RKO (cell line): ENCODE results near the gene ZSCAN10.
"Not testable (repeated sequence)": the region's sequence is repeated elsewhere in the genome, so short reads cannot be mapped to it uniquely, and the experiment has no call there.

ENCODE experiments used
- DNase-seq: peaks from one replicate; pipeline ENCODE4 v3.0.0-alpha.2; 2016; ENCODE audit warnings: low spot score

ZSCAN10 gene

DNA sequence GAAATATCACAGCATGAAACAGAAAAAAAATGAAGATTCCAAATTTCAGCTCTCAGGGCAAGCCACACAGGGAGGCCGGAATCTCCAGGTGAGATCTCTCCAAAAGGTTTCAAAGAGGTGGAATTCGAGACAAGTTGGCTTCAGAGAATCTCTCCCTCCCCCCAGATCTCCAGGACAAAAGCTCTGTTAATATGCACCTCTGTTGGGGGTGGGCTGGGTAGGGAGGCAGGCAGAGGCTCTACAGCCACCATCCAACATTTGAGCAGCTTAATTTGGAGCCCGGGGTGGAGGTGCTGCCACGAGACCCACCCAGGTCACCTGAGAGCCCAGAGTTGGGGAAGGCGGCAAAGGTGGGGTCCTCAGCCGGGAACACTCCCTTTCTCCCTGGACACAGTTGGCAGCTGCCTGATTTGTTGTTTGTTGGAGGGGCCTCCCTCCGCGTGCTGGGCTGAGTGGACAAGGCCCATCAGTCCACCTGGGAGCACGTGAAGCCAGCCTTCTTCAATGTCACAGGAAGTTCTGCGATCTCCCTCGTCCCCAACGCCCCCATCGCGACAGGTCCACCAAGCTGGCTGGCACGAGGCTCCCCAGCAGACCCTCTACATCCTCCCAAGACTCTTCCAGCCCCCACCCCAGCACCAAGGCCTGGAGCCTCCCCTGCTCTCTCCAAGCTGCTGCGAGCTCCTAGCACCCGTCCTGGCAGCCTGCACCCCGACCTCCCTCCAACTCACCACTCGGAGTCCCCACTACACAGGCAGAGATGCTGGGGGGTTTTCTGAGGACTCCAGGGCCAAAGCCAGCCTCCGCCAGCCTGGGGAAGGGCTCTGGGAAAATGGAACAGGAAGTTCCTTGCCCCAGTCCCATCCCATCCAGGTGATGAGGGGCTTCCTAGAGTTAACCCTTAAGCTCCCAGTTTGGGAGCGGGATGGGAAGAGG, at the start of gene ZSCAN10:
Gene ZSCAN10 (minus strand): TSS at position 836 of the 936 bp plus-strand sequence. CDS start 6,357 bp downstream, outside the sequence.
- DNase-seq, result no peak

DNA sequence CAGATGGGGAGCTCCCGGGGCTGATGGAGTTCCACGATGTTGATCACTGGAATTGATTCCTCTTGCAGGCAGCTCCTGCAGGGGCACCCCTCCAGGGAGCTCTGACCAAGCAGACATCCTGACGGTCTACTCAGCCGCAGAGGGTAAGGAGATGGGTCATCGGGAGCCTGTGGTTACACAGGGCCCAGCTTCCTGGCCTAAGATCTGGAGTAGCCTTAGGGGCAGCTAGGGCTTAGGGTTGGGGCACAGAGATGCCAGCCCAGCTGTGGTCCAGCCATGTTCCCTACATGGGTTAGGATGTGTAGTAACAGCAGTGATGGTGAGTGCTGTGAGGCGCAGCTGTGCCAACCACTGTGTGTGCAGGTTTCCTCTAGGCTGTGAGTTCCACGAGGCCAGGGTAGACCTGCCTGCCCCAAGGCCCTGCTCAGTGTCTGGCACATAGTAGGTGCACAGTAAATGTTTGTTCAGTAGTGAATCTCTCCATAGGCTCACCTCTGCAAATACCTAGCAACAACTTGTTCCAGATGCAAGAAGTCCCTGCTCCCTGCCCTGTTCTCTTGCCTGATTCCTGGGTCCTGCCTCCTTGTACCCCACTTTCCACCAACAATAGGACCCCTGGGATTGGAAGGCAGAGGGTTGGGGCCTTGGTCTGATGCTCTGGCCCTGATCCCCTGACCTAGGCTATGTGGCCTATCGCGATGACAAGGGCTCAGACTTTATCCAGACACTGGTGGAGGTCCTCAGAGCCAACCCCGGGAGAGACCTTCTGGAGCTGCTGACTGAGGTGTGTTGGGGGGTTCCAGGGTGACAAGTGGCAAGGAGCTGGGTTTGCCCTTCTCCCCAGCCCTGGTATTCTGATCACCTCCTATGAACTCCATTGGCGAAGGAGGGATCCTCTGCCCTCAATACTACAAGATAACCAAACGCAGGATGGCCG, 49.4 kb upstream of the ZSCAN10 start:
- DNase-seq, result no peak

DNA sequence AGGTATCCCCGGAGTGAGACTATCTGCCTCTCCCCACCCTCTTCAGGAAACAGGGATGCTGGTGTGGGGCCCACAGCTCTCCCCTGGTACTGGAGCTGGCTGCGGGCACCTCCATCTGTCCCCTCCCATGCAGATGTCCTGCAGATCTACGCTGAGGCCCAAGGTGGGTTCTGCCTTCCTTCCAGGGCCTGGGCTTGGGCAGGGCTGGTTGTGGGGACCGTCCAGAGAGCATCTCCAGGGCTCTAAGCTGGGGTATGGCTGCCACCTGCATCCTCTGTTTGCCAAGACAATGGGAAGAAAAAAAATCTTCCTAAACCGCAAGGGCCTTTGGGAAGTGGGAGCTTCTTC, 48.6 kb upstream of the ZSCAN10 start:
- no peak for DNase-seq

DNA sequence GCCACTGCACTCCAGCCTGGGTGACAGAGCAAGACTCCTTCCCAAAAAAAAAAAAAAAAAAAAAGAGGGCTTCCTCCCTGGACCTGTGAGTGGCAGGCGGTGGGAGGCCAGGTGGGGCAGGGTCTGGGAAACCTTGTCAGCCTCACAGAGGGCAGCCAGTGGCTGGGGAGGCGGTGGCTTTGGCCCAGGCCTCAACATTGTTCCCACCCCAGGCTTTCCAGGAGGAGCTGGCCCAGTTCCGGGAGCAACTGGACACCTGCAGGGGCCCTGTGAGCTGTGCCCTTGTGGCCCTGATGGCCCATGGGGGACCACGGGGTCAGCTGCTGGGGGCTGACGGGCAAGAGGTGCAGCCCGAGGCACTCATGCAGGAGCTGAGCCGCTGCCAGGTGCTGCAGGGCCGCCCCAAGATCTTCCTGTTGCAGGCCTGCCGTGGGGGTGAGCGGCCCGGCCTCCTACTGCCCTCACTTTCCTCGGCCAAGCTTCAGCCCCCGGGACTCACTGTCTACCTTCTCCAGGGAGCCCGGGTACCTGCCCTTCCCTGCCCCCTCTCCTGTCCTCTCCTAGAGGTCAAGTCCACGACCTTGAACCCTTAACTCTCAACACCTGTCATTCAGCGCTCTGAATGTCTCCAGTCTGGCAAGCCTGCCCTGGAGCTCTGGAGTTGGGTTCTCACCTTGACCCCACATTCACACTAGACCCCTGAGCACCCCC, 48.1 kb upstream of the ZSCAN10 start:
- no peak for DNase-seq

DNA sequence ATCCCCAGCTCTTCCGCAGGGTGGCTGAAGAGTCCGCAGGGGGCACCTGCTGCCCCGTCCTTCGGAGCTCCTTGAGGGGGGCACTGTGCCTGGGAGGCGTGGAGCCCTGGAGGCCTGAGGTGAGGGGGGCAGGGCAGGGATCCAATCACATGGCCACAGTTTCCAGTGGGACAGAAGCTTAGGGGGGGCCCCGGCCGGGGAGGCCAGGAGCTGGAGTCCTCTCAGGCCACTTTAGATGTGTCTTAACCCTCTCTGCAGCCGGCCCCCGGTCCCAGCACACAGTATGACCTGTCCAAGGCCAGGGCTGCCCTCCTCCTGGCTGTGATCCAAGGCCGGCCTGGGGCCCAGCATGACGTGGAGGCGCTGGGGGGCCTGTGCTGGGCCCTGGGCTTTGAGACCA, 46.6 kb upstream of the ZSCAN10 start:
- no peak for DNase-seq

DNA sequence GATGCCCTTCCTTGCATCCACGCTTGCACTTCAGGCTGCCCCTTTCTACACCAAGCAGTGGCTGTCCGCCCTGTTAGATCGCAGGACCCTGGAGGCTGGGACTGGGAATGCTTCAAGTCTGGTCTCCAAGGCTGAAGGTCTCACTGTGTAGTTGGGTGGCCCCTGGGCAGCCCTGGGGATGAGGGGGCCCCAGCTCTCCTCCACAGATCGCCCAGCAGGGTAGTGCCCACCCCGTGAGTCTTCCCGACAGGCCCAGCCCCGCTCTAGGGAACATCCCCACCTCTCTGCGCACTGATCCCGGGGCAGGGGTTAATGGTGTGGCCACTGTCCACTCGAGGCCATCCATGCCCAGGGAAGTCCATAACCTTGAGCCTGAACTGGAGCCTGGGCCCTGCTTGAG, 46.1 kb upstream of the ZSCAN10 start:
- no peak for DNase-seq

DNA sequence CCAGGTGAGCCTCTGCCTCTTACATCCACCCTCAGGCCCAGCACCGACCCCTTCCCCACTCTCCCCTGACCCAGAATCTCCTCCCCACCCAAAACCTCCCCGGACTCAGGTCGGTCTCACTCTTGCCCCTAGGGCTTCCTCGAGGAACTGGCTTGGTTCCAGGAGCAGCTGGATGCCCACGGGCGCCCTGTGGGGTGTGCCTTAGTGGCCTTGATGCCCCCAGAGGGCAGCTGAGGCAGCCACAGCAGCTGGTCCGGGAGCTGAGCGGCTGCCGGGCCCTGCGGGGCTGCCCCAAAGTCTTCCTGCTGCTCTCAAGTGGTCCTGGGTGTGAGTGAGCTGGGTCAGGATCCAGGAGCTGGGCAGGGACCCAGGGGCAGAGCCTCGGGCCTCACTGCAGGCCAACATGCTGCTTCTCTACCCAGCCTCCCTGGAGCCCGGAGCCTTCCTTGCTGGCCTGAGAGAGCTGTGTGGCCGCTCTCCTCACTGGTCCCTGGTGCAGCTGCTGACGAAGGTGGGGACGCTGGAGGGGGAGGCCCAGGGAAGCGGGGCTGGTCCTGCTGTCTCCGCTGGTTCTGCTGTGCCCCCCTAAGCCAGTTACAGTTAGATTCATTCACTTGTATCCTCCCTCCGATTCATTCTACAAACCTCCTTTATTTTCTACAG, 45.4 kb upstream of the ZSCAN10 start:
- DNase-seq, result no peak

DNA sequence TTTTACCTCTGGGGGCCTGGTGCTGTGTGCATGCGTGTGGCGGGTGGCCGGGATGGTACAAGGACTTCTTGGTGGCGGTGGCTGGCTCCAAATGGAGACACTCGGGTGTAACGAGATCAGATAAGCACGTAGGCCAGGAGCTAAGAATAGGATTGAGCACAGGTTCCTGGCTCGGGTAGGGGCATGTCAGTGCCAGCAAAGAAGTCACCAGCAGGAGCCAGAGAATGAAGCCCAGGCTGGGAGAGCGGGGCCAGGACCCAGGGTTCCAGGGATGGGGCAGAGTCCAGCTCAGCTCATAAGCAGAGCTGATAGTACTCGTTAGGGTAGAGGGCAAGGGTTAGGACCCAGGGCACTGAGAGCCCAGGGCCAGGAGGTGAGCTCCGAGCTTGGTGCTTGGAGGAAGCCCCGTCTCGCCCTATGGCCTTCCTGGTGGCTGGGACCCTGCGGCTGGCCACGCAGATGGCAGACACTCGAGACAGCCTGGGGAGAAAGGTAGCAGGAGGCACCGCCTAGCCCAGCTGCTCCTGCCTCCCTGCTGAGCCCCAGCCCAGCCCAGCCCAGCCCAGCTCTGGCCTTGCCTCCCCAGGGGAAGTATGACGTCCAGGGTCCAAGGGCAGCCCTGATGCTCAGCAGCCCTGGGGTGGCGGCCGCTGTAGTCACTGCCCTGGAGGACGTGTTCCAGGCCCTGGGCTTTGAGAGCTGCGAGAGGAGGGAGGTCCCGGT, 44.7 kb upstream of the ZSCAN10 start:
- DNase-seq, result no peak

DNA sequence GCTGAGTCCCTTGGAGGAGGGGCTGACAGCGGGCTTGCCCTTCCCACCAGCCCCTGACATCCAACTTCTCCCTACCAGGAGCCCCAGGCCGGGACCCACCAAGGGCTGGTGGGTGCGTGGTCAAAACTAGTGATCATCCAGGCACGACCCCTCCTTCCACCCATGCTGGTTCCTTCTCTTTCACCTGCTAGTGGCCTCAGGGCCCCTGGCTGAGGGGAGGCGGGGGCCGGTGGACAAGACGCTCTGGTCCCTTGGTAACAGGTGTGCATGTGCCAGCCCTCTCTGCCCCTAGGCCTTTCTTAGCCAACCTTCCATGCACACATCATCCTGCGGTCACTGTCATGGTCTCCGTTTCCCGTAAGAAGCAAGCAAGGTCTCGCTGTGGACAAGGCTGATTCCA, 44.1 kb upstream of the ZSCAN10 start:
- no peak for DNase-seq

DNA sequence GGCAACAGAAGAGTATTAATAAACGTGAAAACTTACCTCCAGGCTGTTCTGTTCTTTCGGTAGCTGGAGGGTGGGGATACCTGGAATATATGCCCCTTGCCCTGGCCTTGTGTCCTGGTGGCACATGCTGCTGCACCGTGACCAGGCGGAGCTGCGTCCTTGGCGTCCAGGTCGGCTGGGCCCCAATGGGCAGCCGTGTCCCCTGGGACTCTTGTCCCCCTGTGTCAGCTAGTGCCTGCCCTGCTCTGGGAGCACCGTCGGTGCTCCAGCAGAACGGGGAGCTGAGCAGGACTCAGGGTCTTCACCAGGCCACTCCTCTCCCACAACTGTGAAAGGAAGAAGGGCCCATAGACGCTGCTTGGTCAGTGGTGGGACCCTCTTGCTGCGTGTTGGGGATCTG, 43.7 kb upstream of the ZSCAN10 start:
- DNase-seq, result no peak

DNA sequence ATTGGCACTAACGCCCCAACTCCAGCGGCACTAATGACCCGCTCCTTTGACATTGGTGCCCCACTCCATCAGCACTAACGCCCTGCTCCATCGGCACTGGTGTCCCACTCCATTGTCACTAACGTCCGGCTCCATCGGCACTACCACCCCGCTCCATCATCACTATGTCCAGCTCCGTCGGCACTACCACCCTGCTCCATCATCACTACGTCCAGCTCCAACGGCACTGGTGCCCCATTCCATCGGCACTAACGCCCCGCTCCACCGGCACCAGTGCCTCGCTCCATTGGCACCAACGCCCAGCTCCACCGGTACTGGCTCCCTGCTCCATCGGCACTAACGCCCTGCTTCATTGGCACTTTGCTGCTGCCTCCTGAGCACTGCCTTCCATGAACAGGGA, 43.2 kb upstream of the ZSCAN10 start:
- no peak for DNase-seq

DNA sequence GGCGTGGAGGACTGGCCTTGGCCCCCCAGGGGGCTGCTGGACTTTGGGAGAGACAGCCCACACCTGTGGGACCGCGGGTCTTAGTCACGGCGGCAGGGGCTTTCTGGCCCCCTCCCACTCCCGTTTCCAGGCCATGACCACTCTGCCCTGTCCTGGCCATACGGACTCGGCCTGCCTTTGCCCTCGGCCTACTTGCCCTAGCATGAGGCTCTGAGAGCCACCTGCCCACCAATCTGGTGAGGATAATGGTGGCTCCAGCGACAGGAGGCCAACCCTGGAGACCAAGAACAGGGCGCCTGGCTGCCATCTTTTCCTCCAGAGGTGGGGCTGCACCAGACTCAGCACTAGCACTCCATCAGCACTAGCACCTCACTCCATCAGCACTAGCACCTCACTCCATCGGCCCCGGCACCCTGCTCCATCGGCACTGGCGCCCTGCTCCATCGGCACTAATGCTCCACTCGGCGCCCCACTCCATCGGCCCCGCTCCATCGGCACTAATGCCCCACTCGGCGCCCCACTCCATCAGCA, 42.8 kb upstream of the ZSCAN10 start:
- no peak for DNase-seq

DNA sequence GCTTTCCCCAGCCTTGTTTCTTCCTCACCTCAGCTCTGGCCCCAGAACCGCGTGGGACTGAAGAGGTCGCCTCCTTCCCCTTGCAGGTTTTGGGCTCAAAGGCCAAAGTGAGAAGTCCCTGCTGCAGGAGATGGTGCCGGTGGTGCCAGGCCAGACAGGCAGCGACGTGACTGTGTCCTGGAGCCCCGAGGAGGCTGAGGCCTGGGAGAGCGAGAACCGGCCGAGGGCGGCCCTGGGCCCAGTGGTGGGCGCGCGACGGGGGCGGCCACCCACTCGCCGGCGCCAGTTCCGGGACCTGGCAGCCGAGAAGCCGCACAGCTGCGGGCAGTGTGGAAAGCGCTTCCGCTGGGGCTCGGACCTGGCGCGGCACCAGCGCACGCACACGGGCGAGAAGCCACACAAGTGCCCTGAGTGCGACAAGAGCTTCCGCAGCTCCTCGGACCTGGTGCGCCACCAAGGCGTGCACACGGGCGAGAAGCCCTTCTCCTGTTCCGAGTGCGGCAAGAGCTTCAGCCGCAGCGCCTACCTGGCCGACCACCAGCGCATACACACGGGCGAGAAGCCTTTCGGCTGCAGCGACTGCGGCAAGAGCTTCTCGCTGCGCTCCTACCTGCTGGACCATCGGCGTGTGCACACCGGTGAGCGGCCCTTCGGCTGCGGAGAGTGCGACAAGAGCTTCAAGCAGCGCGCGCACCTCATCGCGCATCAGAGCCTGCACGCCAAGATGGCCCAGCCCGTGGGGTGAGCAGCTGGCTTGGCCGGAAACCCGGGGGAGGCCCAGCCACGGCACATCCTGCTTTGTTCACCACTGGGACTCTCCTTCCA, 41.7 kb upstream of the ZSCAN10 start:
- no peak for DNase-seq

DNA sequence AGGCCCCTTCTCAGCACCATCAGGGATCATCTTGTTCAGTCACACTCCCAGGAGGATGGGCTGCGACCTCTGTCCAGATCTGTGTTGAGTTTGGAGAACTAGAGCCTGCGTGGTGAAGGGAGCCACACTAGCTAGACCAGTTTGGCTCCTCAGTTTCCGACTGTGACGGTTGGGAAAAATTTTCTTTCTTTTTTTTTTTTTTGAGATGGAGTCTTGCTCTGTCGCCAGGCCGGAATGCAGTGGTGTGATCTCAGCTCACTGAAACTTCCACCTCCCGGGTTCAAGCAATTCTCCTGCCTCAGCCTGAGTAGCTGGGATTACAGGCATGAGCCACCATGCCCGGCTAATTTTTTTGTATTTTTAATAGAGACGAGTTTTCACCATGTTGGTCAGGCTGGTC, 40.5 kb upstream of the ZSCAN10 start:
- DNase-seq, result not testable (repeated sequence)

DNA sequence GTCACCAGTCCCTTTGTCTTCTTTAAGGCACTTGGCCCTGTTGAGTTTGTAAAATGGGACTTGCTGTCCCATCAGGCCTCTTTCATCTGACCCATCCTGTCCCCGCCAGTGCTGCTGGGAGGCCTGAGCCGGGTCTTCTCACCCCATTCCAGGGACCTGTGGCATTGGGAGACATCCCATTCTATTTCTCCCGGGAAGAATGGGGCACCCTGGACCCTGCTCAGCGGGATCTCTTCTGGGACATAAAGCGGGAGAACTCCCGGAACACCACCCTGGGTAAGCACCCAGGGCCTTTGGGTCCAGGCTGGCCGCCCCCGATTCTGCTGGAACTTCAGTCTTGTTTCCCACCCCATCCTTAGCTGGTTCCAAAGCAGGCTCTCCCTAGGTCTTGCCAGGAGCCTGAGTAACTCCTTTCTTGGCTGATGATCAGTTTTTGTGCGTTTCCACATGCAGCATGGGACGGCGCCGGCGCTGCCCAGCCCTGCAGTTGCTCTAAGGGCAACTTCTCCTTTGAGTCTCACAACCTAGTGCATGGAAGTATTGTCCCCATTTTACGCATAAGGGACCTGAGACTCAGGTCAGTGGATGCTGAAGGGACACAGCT, 39.8 kb upstream of the ZSCAN10 start:
- DNase-seq, result no peak

DNA sequence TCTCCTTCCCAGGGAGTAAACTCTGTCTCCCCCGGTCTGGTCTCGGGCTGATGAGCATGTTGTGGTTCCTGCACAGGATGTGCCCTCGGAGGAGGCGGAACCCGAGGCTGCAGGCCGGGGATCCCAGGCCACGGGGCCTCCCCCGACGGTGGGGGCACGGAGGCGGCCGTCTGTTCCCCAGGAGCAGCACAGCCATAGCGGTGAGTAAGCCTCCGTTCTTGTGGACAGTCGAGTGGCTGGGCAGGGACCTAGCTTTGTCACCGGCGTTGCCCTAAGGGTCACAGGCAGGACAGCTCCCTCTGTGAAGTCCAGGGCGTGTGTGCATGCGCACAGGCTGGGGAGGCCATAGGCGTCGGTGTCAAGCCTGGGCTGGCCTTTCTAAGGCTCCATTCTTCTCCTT, 39.2 kb upstream of the ZSCAN10 start:
- no peak for DNase-seq

DNA sequence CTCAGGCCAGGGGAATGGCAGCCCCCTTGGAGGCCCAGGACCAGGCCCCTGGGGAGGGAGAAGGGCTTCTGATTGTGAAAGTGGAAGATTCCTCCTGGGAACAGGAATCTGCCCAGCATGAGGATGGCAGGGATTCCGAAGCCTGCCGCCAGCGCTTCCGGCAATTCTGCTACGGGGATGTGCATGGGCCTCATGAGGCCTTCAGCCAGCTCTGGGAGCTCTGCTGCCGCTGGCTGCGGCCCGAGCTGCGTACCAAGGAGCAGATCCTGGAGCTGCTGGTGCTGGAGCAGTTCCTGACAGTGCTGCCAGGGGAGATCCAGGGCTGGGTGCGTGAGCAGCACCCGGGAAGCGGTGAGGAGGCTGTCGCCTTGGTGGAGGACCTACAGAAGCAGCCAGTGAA, 38.2 kb upstream of the ZSCAN10 start:
- no peak for DNase-seq

DNA sequence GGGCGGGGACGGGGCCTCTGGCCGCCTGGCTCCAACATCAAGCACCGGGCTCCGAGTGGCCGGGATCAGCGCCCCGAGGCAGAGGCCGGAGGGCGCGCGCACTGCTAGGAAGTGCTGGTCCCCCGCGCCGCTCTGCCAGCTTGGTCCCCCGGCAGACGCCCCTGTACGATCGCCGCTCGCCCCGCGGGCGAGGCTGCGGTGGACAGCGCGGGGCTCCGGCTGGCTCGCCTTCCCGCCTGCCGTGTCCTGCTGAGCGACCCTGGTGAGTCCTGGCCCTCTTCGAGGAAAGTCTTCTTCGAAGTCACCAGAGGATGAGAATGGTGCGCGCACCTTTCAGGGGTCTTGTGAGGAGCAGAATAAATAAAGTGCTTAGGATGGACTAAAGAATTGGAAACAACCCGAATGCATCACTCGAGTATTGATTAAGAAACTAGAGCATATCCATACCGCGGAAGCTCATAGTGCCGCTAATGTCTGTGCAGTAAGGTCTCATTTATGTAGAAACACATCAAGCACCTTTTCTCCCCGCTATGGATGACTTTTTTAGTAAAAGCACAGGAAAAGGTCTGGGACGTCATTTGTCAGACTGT, 36.1 kb upstream of the ZSCAN10 start:
- DNase-seq, result no peak
